Mononuclear cell (primary cell): Measurements from ENCODE around the gene MT2A. TPM values are rescaled to one million over a fixed set of nuclear protein-coding genes. Genes with fewer than 3 reads are reported as not detected.

Experiments used
- H3K27me3 ChIP-seq: 2 replicates; pipeline ENCODE4 v1.6.0; 2011; ENCODE audit warnings: low read length, control low read depth; ENCODE audit not compliant: insufficient read depth
- H3K4me1 ChIP-seq: 2 replicates; pipeline ENCODE4 v1.5.1; 2011; ENCODE audit warnings: mild to moderate bottlenecking, low read length, control low read depth; ENCODE audit not compliant: insufficient read depth
- H3K4me3 ChIP-seq: 2 replicates; pipeline ENCODE4 v1.5.1; 2011; ENCODE audit warnings: mild to moderate bottlenecking, low read length, moderate library complexity
- H3K9me3 ChIP-seq: 2 replicates; pipeline ENCODE4 v1.5.1; 2011; ENCODE audit warnings: low read depth, mild to moderate bottlenecking, control low read depth, low read length
- total RNA-seq: library from RNA; depleted of rRNA; stranded (reverse); fragments of >200 nt; gene quantifications from one replicate; pipeline ENCODE4 v1.2.3, GENCODE V29; 2012

The MT2A gene
- total RNA-seq, 1 donor: 10.9 TPM

- peaks cover 26% of the 10 kb centered on the region for H3K4me1 ChIP-seq
- no peak overlapping the region for H3K4me3 ChIP-seq
- no peaks in the 10 kb centered on the region for H3K9me3 ChIP-seq
- peaks cover 98% of the 10 kb centered on the region for H3K27me3 ChIP-seq
Measured at GRCh38 chr16:56635441-56635967, 27.1 kb downstream of the MT2A start.

DNA sequence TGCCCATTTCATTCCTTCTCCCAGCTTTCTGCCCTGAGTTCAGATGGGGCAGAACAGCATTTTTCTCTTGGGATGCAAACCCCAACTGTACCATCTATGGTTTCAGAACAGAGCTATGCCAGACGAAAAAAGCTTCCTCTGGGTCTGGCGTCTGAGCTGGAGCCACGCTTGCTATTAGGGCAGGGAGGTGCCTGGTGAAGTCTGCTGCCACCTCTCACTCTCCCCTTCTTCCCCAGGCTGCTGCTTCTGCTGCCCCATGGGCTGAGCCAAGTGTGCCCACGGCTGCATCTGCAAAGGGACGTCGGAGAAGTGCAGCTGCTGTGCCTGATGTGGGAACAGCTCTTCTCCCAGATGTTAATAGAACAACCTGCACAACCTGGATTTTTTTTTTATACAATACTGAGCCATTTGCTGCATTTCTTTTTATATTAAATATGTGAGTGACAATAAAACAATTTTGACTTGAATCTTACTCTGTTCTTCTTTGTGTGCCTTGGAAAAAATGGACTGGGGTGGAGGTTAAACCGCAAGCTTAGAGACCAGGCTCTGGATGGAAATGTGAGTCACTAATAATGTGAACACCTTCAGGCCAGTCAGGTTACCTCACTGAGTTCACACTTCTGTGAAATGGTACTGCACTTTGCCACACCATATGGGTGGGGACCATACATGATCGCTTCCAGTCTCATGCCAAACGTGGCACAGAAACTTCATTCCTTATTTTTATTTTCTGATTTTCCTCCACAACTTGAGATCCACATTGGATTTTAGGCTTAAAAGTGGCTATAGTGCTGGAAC is 28.4 kb downstream of the MT2A start:
- Histone ChIP-seq H3K4me3 (no peak overlapping the region), H3K9me3 (no peaks in the 10 kb centered on the region), H3K27me3 (peaks cover 98% of the 10 kb centered on the region), H3K4me1 (peaks cover 26% of the 10 kb centered on the region)

- no peaks in the 10 kb centered on the region for H3K9me3 ChIP-seq
- H3K4me1 ChIP-seq: peaks cover 25% of the 10 kb centered on the region
- H3K27me3 ChIP-seq: peaks cover 96% of the 10 kb centered on the region
- no peak within 1 kb of the TSS for H3K4me3 ChIP-seq
Measured at GRCh38 chr16:56637814-56638750, 29.7 kb downstream of the MT2A start, which contains the start of gene MT1A. TSS of gene MT1A (plus strand) at chr16:56638666. CDS start at chr16:56638739, 73 bp downstream.

DNA sequence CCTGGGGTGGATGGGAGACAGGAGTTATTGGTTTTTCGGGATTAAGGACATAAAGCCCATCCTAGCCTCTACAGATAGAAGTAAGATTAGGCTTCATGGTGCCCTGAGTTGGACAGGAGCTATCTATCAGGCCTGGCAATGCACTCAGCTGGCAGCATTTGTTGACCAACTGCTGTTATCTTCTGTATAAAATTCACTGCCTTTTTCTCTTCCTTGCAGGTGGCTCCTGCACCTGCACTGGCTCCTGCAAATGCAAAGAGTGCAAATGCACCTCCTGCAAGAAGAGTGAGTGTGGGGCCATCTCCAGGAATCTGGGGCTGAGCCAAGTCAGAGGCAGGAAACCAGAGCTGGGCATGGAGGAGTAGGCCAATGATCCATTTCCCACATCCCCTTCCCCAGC is 30.7 kb downstream of the MT2A start:
- Histone ChIP-seq H3K9me3 (no peaks in the 10 kb centered on the region), H3K27me3 (peaks cover 94% of the 10 kb centered on the region), H3K4me3 (no peak overlapping the region), H3K4me1 (peaks cover 34% of the 10 kb centered on the region)

DNA sequence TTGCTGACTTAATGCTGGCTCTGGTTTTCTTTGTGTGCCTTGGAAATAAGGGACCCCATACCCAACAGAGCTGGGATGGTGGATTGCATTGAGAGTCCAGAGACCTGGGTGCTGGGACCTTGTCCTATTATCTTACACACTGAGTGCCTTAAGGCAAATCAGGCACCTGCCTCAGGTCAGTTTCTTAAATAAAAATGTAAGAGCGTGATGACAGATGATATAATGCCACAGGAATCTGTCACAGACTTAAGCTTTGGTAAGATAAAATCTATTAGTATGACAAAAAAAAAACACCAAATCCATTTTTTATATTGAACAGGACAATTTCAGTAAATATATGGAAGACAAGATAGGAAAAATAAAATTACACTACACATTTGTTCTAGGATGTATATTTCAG is 31.7 kb downstream of the MT2A start:
- Histone ChIP-seq H3K27me3 (peaks cover 94% of the 10 kb centered on the region), H3K4me1 (peaks cover 32% of the 10 kb centered on the region), H3K4me3 (no peak overlapping the region), H3K9me3 (no peaks in the 10 kb centered on the region)

- Histone ChIP-seq H3K9me3 (no peaks in the 10 kb centered on the region), H3K4me3 (no peak overlapping the region), H3K4me1 (peaks cover 27% of the 10 kb centered on the region), H3K27me3 (peaks cover 93% of the 10 kb centered on the region)
Measured at GRCh38 chr16:56641166-56641565, 32.8 kb downstream of the MT2A start.

DNA sequence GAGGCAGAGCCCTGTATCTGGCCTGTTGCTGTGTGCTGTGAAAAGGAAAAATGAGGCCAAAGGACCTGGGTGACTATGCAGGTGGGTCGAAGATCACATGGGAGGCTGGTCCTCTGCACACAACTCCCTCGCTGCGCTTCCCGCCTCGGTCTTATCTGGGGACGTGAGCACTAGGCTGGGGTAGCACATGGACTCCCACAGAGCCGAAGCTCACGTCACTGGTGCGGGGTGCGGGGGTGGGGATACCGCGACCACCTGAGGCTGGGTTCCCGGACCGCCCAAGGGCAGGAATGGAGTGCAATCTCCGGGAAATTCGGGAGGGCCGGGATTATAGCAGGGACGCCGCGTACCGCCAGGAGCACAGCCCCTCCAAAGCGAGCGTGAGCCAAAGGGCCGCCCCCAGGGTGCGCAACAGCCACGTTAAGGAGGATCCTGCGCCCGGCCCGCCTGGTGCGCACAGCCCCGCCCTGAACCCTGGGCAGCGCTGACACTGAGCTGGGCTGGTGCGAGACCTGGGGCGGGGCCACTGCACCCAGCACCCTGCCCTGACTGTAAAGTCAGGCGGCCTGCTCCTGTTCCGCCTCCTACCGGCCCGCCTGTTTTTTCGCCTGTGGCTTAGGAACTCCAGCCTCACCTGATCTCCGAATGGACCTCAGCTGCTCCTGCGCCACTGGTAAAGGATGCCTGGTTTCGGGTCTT is 34.8 kb downstream of the MT2A start:
- Histone ChIP-seq H3K9me3 (no peaks in the 10 kb centered on the region), H3K4me1 (peaks cover 22% of the 10 kb centered on the region), H3K4me3 (no peak overlapping the region), H3K27me3 (peaks cover 87% of the 10 kb centered on the region)

- H3K9me3 ChIP-seq: no peaks in the 10 kb centered on the region
- H3K4me3 ChIP-seq: no peak overlapping the region
- peaks cover 17% of the 10 kb centered on the region for H3K4me1 ChIP-seq
- peaks cover 87% of the 10 kb centered on the region for H3K27me3 ChIP-seq
Measured at GRCh38 chr16:56643833-56644232, 35.4 kb downstream of the MT2A start.

GRCh38 chr16:56645311-56645710 is 36.9 kb downstream of the MT2A start:
- peaks cover 17% of the 10 kb centered on the region for H3K4me1 ChIP-seq
- no peaks in the 10 kb centered on the region for H3K9me3 ChIP-seq
- no peak overlapping the region for H3K4me3 ChIP-seq
- peaks cover 83% of the 10 kb centered on the region for H3K27me3 ChIP-seq

DNA sequence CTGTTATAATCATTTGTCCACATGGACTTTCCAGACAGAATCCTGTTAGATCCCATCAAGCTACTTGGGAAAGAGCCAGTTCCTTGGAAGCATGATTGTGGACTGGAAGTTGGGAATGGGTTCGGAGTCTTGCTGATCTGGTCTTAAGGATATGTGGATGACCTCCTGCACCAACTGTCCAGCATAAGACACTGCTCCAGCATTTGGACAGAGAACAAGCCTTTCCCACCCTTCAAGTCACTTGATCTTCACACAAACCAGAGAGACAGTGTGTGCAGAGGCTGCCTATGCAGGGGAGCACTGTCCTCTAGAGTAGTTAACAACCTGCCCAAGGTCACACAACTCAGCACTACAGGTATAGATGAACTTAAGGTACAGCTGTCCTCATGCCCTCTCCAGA is 37.5 kb downstream of the MT2A start:
- H3K9me3 ChIP-seq: no peaks in the 10 kb centered on the region
- H3K27me3 ChIP-seq: peaks cover 78% of the 10 kb centered on the region
- H3K4me1 ChIP-seq: peaks cover 17% of the 10 kb centered on the region
- no peak overlapping the region for H3K4me3 ChIP-seq

DNA sequence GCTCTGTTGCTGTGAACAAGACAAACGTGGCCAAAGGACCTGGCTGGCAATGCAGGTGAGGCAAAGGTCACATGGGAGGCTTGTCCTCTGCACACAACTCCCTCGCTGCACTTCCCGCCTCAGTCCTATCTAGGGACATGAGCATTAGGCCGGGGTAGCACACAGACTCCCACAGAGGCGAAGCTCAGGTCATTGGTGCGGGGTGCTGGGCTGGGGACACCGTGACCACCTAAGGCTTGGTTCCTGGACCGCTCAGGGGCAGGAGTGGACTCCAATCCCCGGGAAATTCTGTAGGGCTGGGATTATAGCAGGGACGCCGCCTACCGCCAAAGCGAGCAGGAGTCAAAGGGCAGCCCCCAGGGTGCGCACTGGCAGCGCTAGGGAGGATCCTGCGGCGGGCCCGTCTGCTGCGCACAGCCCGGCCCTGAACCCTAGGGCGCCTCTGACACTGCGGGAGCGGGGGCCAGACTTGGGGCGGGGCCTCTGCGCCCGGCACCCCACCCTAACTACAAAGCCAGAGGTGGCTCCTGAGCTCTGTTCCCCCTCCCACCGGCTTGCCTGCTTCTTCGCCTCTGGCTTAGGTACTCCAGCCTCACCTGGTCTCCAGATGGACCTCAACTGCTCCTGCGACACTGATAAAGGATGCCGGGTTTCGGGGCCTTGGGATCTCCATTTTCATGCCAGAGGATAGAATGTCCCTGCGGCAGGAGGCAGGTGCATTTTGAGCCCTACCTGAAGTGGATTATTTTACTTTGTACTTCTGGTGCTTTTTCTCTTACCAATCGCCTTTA is 39.5 kb downstream of the MT2A start:
- Histone ChIP-seq H3K27me3 (peaks cover 63% of the 10 kb centered on the region), H3K4me1 (peaks cover 15% of the 10 kb centered on the region), H3K9me3 (no peaks in the 10 kb centered on the region), H3K4me3 (no peak overlapping the region)

GRCh38 chr16:56649271-56649670 is 40.9 kb downstream of the MT2A start:
- H3K27me3 ChIP-seq: peaks cover 50% of the 10 kb centered on the region
- no peak overlapping the region for H3K4me3 ChIP-seq
- peaks cover under 1% of the 10 kb centered on the region for H3K4me1 ChIP-seq
- no peaks in the 10 kb centered on the region for H3K9me3 ChIP-seq

GRCh38 chr16:56649820-56650219 is 41.4 kb downstream of the MT2A start:
- Histone ChIP-seq H3K4me1 (no peaks in the 10 kb centered on the region), H3K4me3 (no peak overlapping the region), H3K27me3 (peaks cover 45% of the 10 kb centered on the region)

GRCh38 chr16:56651586-56651985 is 43.2 kb downstream of the MT2A start, which contains the start of gene MT1B:
TSS of gene MT1B (plus strand) at chr16:56651886. CDS start at chr16:56651954, 68 bp downstream.
- no peaks in the 10 kb centered on the region for H3K4me1 ChIP-seq
- no peak within 1 kb of the TSS for H3K4me3 ChIP-seq
- H3K27me3 ChIP-seq: peaks cover 31% of the 10 kb centered on the region
- no peaks in the 10 kb centered on the region for H3K9me3 ChIP-seq

More at GRCh38 chr16:56649820-56650219, 41.4 kb downstream of the MT2A start:
- H3K9me3 ChIP-seq: no peaks in the 10 kb centered on the region
